PC-9 (cell line): ENCODE measurements around the gene CCNA1. TPM values are rescaled to one million over a fixed set of nuclear protein-coding genes. Genes with fewer than 3 reads are reported as not detected.

Experiments used
- BruUV-seq: library from RNA; stranded (reverse); fragments of 400-500 nt; replicated peaks from 2 replicates; lab custom pipeline; 2021; lab: Mats Ljungman, UMichigan
- CTCF ChIA-PET: fragments of 300-600 bp; sonication (Branson Sonifier 250); formaldehyde crosslinking; loops from one replicate; lab custom pipeline; 2022; ENCODE audit warnings: antibody characterized with exemption; lab: Charles Lee
- POLR2A ChIA-PET: fragments of 300-600 bp; sonication (Branson Sonifier 250); formaldehyde crosslinking; loops from one replicate; lab custom pipeline; 2022; ENCODE audit warnings: antibody characterized with exemption; ENCODE audit not compliant: unreplicated experiment; lab: Charles Lee
- DNase-seq, 2 experiments: peaks; one replicate each; pipeline versions ENCODE4 v3.0.0 to v3.0.0-alpha.2; 2015 to 2022; ENCODE audit warnings: mixed read lengths in 1 of 2
- H2AFZ ChIP-seq: fragments of 200-600 bp; sonication (generic); 2 replicates; pipeline ENCODE4 v1.8.1; 2017; ENCODE audit warnings: antibody characterized with exemption
- H3F3A ChIP-seq: fragments of 200-600 bp; sonication (generic); 2 replicates; pipeline ENCODE4 v1.8.1; 2017; ENCODE audit warnings: antibody characterized with exemption, mild to moderate bottlenecking, low read depth; ENCODE audit not compliant: insufficient read depth
- H3K27ac ChIP-seq: fragments of 200-600 bp; sonication (generic); 2 replicates; pipeline ENCODE4 v1.6.1; 2016; ENCODE audit warnings: mixed run types
- H3K27me3 ChIP-seq: fragments of 200-600 bp; sonication (generic); 2 replicates; pipeline ENCODE4 v1.6.1; 2016; ENCODE audit warnings: low read depth, mixed run types; ENCODE audit not compliant: insufficient read depth
- H3K36me3 ChIP-seq: fragments of 200-600 bp; sonication (generic); 2 replicates; pipeline ENCODE4 v1.6.1; 2016; ENCODE audit warnings: low read depth, mixed run types
- H3K4me1 ChIP-seq: fragments of 200-600 bp; sonication (generic); replicated peaks from 2 replicates; pipeline ENCODE4 v1.6.1; 2016; ENCODE audit warnings: mixed run types; ENCODE audit not compliant: insufficient read depth
- H3K4me2 ChIP-seq: fragments of 200-600 bp; sonication (generic); 2 replicates; pipeline ENCODE4 v1.6.1; 2017; ENCODE audit warnings: mixed run types
- H3K4me3 ChIP-seq: fragments of 200-600 bp; sonication (generic); 2 replicates; pipeline ENCODE4 v1.6.1; 2016; ENCODE audit warnings: mixed run types
- H3K79me2 ChIP-seq: fragments of 200-600 bp; sonication (generic); 2 replicates; pipeline ENCODE4 v1.6.1; 2017; ENCODE audit warnings: low read depth, mixed run types
- H3K9me2 ChIP-seq: fragments of 200-600 bp; sonication (generic); 2 replicates; pipeline ENCODE4 v1.8.1; 2017; ENCODE audit warnings: mild to moderate bottlenecking; ENCODE audit not compliant: insufficient read depth
- H3K9me3 ChIP-seq: fragments of 200-600 bp; sonication (generic); 2 replicates; pipeline ENCODE4 v1.8.1; 2016; ENCODE audit warnings: low read depth; ENCODE audit not compliant: insufficient read depth
- H4K20me1 ChIP-seq: fragments of 200-600 bp; sonication (generic); 2 replicates; pipeline ENCODE4 v1.8.1; 2017; ENCODE audit not compliant: insufficient read depth
- EZH2 ChIP-seq: fragments of 200-600 bp; sonication (generic); IDR thresholded peaks from 2 replicates; pipeline ENCODE4 v1.8.0; 2017; ENCODE audit warnings: antibody characterized with exemption, low read depth
- intact Hi-C: fragments of 100-400 bp; cut with micrococcal nuclease; formaldehyde crosslinking; loops from one replicate; pipeline ENCODE4 v1.10.0; 2022; ENCODE audit not compliant: unreplicated experiment
- total RNA-seq: library from RNA; stranded (reverse); gene quantifications from 2 replicates; pipeline ENCODE4 v1.2.3, GENCODE V29; 2021
- TF ChIP-seq, protein P1 (sequence below): fragments of 200-600 bp; sonication (generic); conservative IDR thresholded peaks from 2 replicates; pipeline ENCODE4 v1.6.1; 2017; ENCODE audit warnings: mixed run types, antibody characterized with exemption, mild to moderate bottlenecking, moderate library complexity

CCNA1 gene
- total RNA-seq, 1 experiment from 2014 or later: not detected

- Histone ChIP-seq H3K36me3 (no peaks in the 10 kb centered on the region), H3K27me3 (no peaks in the 10 kb centered on the region), H3K27ac (no peak overlapping the region), H3F3A (peaks cover 18% of the 10 kb centered on the region), H3K79me2 (no peaks in the 10 kb centered on the region), H4K20me1 (no peaks in the 10 kb centered on the region; the same call in 1 of the 2 replicates), H3K9me2 (no peaks in the 10 kb centered on the region), H3K4me1 (peaks cover 40% of the 10 kb centered on the region), H2AFZ (no peak overlapping the region), H3K4me2 (no peak overlapping the region), H3K9me3 (no peaks in the 10 kb centered on the region; the same call in 1 of the 2 replicates), H3K4me3 (no peak overlapping the region)
- DNase-seq: peak; percentile 52 to 63
- intact Hi-C loops: loop anchor here (1.0 to 5.0 kb wide), 4 partner anchors 138 to 562 kb away; no protein-coding TSS in a partner anchor
- no TSS peak for BruUV-seq
- ChIA-PET CTCF (no interaction called here), POLR2A (no interaction called here)
- no peak for TF ChIP-seq EZH2
- TF ChIP-seq, protein P1, sequence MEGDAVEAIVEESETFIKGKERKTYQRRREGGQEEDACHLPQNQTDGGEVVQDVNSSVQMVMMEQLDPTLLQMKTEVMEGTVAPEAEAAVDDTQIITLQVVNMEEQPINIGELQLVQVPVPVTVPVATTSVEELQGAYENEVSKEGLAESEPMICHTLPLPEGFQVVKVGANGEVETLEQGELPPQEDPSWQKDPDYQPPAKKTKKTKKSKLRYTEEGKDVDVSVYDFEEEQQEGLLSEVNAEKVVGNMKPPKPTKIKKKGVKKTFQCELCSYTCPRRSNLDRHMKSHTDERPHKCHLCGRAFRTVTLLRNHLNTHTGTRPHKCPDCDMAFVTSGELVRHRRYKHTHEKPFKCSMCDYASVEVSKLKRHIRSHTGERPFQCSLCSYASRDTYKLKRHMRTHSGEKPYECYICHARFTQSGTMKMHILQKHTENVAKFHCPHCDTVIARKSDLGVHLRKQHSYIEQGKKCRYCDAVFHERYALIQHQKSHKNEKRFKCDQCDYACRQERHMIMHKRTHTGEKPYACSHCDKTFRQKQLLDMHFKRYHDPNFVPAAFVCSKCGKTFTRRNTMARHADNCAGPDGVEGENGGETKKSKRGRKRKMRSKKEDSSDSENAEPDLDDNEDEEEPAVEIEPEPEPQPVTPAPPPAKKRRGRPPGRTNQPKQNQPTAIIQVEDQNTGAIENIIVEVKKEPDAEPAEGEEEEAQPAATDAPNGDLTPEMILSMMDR: peak; percentile 89
Measured at GRCh38 chr13:36420437-36420891, 11.8 kb upstream of the CCNA1 start.

- intact Hi-C loops: loop anchor here (5.0 kb wide), 3 partner anchors 139 to 561 kb away; no protein-coding TSS in a partner anchor
- Histone ChIP-seq H3K4me1 (peaks cover 39% of the 10 kb centered on the region), H3K9me3 (no peaks in the 10 kb centered on the region; the same call in 1 of the 2 replicates), H3F3A (peaks cover 18% of the 10 kb centered on the region), H3K4me3 (no peak overlapping the region), H4K20me1 (no peaks in the 10 kb centered on the region; the same call in 1 of the 2 replicates), H3K27me3 (no peaks in the 10 kb centered on the region), H3K9me2 (no peaks in the 10 kb centered on the region), H2AFZ (no peak overlapping the region), H3K27ac (no peak overlapping the region), H3K4me2 (no peak overlapping the region), H3K36me3 (no peaks in the 10 kb centered on the region), H3K79me2 (no peaks in the 10 kb centered on the region)
- no TSS peak for BruUV-seq
- DNase-seq: peak in 1 of 2 experiments; percentile 43
- TF ChIP-seq EZH2: no peak
- TF ChIP-seq, protein P1: no peak
- CTCF ChIA-PET: interaction anchor here (0.5 to 0.7 kb wide), 2 partner anchors 314 to 578 kb away, joined by 3 to 7 read pairs; no protein-coding TSS in a partner anchor
- POLR2A ChIA-PET: no interaction called here
Measured at GRCh38 chr13:36421447-36421846, 10.8 kb upstream of the CCNA1 start.

DNA sequence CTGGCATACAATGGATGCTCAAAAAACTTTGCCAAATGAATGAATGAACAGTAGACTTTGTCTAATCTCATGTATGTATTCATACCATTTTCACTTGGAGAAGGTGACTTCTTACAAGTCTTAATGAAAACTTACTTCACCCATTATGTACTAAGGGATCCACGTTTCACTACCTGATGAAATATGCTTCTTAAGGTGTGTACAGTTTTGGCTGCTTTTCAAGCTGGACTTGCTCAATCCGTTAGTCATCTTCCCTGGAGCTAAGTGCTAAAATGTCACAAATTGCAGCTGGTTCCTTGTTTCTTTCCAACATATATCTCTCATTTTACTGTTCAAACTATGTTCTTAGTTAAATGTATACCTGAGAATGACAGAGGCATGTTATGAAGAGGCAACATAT lies 4.2 kb upstream of the CCNA1 start:
- H3K79me2 ChIP-seq: no peaks in the 10 kb centered on the region
- POLR2A ChIA-PET: interaction anchor here (0.5 to 0.7 kb wide), 2 partner anchors 11 to 152 kb away, joined by 3 read pairs; no protein-coding TSS in a partner anchor
- intact Hi-C loops: no loop called here
- CTCF ChIA-PET: no interaction called here
- no peaks in the 10 kb centered on the region; the same call in 1 of the 2 replicates for H3K9me3 ChIP-seq
- no peaks in the 10 kb centered on the region for H3K27me3 ChIP-seq
- peak overlapping the region; percentile 34 for H3K4me2 ChIP-seq
- H3K4me1 ChIP-seq: peaks cover 23% of the 10 kb centered on the region
- no peaks in the 10 kb centered on the region for H3K36me3 ChIP-seq
- H3K9me2 ChIP-seq: no peaks in the 10 kb centered on the region
- H2AFZ ChIP-seq: peak overlapping the region; percentile 70; the same call in 1 of the 2 replicates
- DNase-seq: peak; percentile 34 to 91
- BruUV-seq: no TSS peak
- H3K27ac ChIP-seq: peak overlapping the region; percentile 94
- TF ChIP-seq EZH2: no peak
- TF ChIP-seq, protein P1: no peak
- peaks cover 18% of the 10 kb centered on the region for H3F3A ChIP-seq
- H4K20me1 ChIP-seq: no peaks in the 10 kb centered on the region; the same call in 1 of the 2 replicates
- no peak overlapping the region; the same call in 1 of the 2 replicates for H3K4me3 ChIP-seq
